HUES6 (cell line): ENCODE results near the gene CAMK1G.

Experiments used
- H3K27ac ChIP-seq: 2 replicates; pipeline ENCODE4 v1.7.0; 2013; ENCODE audit warnings: low read depth, mild to moderate bottlenecking, low read length, inconsistent platforms
- H3K27me3 ChIP-seq: 2 replicates; pipeline ENCODE4 v1.6.1; 2013; ENCODE audit warnings: low read length; ENCODE audit not compliant: control insufficient read depth, insufficient read depth
- H3K36me3 ChIP-seq: 2 replicates; pipeline ENCODE4 v1.6.1; 2013; ENCODE audit warnings: low read length; ENCODE audit not compliant: control insufficient read depth, insufficient read depth
- H3K4me1 ChIP-seq: 2 replicates; pipeline ENCODE4 v1.6.1; 2013; ENCODE audit warnings: low read length; ENCODE audit not compliant: control insufficient read depth, insufficient read depth
- H3K4me3 ChIP-seq: 2 replicates; pipeline ENCODE4 v1.5.1; 2013; ENCODE audit warnings: low read depth, low read length
- H3K9ac ChIP-seq: one replicate; pipeline ENCODE4 v1.6.1; 2013; ENCODE audit warnings: mild to moderate bottlenecking, low read length
- H3K9me3 ChIP-seq: 2 replicates; pipeline ENCODE4 v1.6.1; 2013; ENCODE audit warnings: low read depth, low read length; ENCODE audit not compliant: control insufficient read depth, insufficient read depth

The CAMK1G gene

GRCh38 chr1:209586221-209586740, 2.8 kb downstream of the CAMK1G start:
- Histone ChIP-seq H3K9me3 (no peaks in the 10 kb centered on the region; the same call in 1 of the 2 replicates), H3K9ac (no peak overlapping the region), H3K4me3 (no peak overlapping the region), H3K4me1 (peaks cover 22% of the 10 kb centered on the region; the same call in 1 of the 2 replicates), H3K27ac (no peak overlapping the region), H3K27me3 (peaks cover 34% of the 10 kb centered on the region), H3K36me3 (no peaks in the 10 kb centered on the region)

GRCh38 chr1:209587789-209588188, 4.3 kb downstream of the CAMK1G start:
- no peak overlapping the region for H3K4me3 ChIP-seq
- H3K27ac ChIP-seq = no peak overlapping the region
- H3K27me3 ChIP-seq = peaks cover 34% of the 10 kb centered on the region
- H3K9ac ChIP-seq = no peak overlapping the region
- H3K4me1 ChIP-seq = peaks cover 22% of the 10 kb centered on the region; the same call in 1 of the 2 replicates
- H3K9me3 ChIP-seq = no peaks in the 10 kb centered on the region; the same call in 1 of the 2 replicates
- no peaks in the 10 kb centered on the region for H3K36me3 ChIP-seq

GRCh38 chr1:209589440-209589839, 5.9 kb downstream of the CAMK1G start:
- Histone ChIP-seq H3K4me1 (peaks cover 14% of the 10 kb centered on the region; the same call in 1 of the 2 replicates), H3K9ac (no peak overlapping the region), H3K9me3 (no peaks in the 10 kb centered on the region; the same call in 1 of the 2 replicates), H3K27me3 (peaks cover 29% of the 10 kb centered on the region), H3K27ac (no peak overlapping the region), H3K36me3 (no peaks in the 10 kb centered on the region), H3K4me3 (no peak overlapping the region)

- H3K36me3 ChIP-seq = no peaks in the 10 kb centered on the region
These were observed 6.3 kb downstream of the CAMK1G start for GRCh38 chr1:209589863-209590262.

GRCh38 chr1:209590405-209590804, 6.9 kb downstream of the CAMK1G start:
- Histone ChIP-seq H3K9me3 (no peaks in the 10 kb centered on the region; the same call in 1 of the 2 replicates), H3K36me3 (no peaks in the 10 kb centered on the region), H3K27ac (no peak overlapping the region), H3K27me3 (peaks cover 20% of the 10 kb centered on the region), H3K4me1 (peaks cover 8% of the 10 kb centered on the region; the same call in 1 of the 2 replicates), H3K9ac (no peak overlapping the region), H3K4me3 (no peak overlapping the region)

More at GRCh38 chr1:209589863-209590262, 6.3 kb downstream of the CAMK1G start:
- Histone ChIP-seq H3K4me3 (no peak overlapping the region), H3K27ac (no peak overlapping the region), H3K27me3 (peaks cover 25% of the 10 kb centered on the region), H3K9me3 (no peaks in the 10 kb centered on the region; the same call in 1 of the 2 replicates), H3K9ac (no peak overlapping the region), H3K4me1 (peaks cover 11% of the 10 kb centered on the region; the same call in 1 of the 2 replicates)

- H3K4me3 ChIP-seq = no peak overlapping the region
- H3K4me1 ChIP-seq = no peaks in the 10 kb centered on the region
- no peaks in the 10 kb centered on the region for H3K9me3 ChIP-seq
- no peak overlapping the region for H3K9ac ChIP-seq
- no peaks in the 10 kb centered on the region for H3K36me3 ChIP-seq
- H3K27me3 ChIP-seq = peaks cover 4% of the 10 kb centered on the region; the same call in 1 of the 2 replicates
- H3K27ac ChIP-seq = no peak overlapping the region
These were observed 10.2 kb downstream of the CAMK1G start for GRCh38 chr1:209593747-209594146.

- Histone ChIP-seq H3K36me3 (no peaks in the 10 kb centered on the region), H3K4me3 (no peak overlapping the region), H3K27me3 (peaks cover 6% of the 10 kb centered on the region; the same call in 1 of the 2 replicates), H3K27ac (no peak overlapping the region), H3K4me1 (no peaks in the 10 kb centered on the region), H3K9ac (no peak overlapping the region), H3K9me3 (no peaks in the 10 kb centered on the region)
These were observed 10.9 kb downstream of the CAMK1G start for GRCh38 chr1:209594440-209594839.

- H3K36me3 ChIP-seq = no peaks in the 10 kb centered on the region
- H3K9me3 ChIP-seq = no peaks in the 10 kb centered on the region
These were observed 11.5 kb downstream of the CAMK1G start for GRCh38 chr1:209595028-209595427.

GRCh38 chr1:209595599-209596285, 12.2 kb downstream of the CAMK1G start:
- H3K9ac ChIP-seq = no peak overlapping the region
- H3K27me3 ChIP-seq = peaks cover 17% of the 10 kb centered on the region; the same call in 1 of the 2 replicates
- H3K9me3 ChIP-seq = no peaks in the 10 kb centered on the region
- no peak overlapping the region for H3K4me3 ChIP-seq
- H3K27ac ChIP-seq = no peak overlapping the region
- no peaks in the 10 kb centered on the region for H3K4me1 ChIP-seq
- H3K36me3 ChIP-seq = no peaks in the 10 kb centered on the region

More at GRCh38 chr1:209595028-209595427, 11.5 kb downstream of the CAMK1G start:
- H3K4me3 ChIP-seq = no peak overlapping the region
- peaks cover 11% of the 10 kb centered on the region; the same call in 1 of the 2 replicates for H3K27me3 ChIP-seq
- no peaks in the 10 kb centered on the region for H3K4me1 ChIP-seq
- no peak overlapping the region for H3K27ac ChIP-seq
- H3K9ac ChIP-seq = no peak overlapping the region

- no peaks in the 10 kb centered on the region for H3K36me3 ChIP-seq
These were observed 14.0 kb downstream of the CAMK1G start for GRCh38 chr1:209597499-209597898.

GRCh38 chr1:209598227-209598626, 14.7 kb downstream of the CAMK1G start:
- Histone ChIP-seq H3K4me3 (no peak overlapping the region), H3K9ac (no peak overlapping the region), H3K27ac (no peak overlapping the region), H3K27me3 (peaks cover 18% of the 10 kb centered on the region; the same call in 1 of the 2 replicates), H3K36me3 (no peaks in the 10 kb centered on the region), H3K9me3 (no peaks in the 10 kb centered on the region), H3K4me1 (no peaks in the 10 kb centered on the region)

More at GRCh38 chr1:209597499-209597898, 14.0 kb downstream of the CAMK1G start:
- H3K9me3 ChIP-seq = no peaks in the 10 kb centered on the region
- no peaks in the 10 kb centered on the region for H3K4me1 ChIP-seq
- H3K27me3 ChIP-seq = peaks cover 18% of the 10 kb centered on the region; the same call in 1 of the 2 replicates
- H3K4me3 ChIP-seq = no peak overlapping the region
- H3K9ac ChIP-seq = no peak overlapping the region
- H3K27ac ChIP-seq = no peak overlapping the region
